ENCODE results near the gene ANKRD10.

- TF ChIP-seq YY1 (IDR thresholded peaks at IDR 0.05; ENCODE audit: insufficient read depth, insufficient read length) (no peak), ZNF274 (IDR thresholded peaks at IDR 0.05; ENCODE audit: low read depth, low read length) (no peak), SUZ12 (IDR thresholded peaks at IDR 0.05; ENCODE audit: extremely low read depth, insufficient read depth, insufficient read length) (no peak)
Measured at GRCh38 chr13:110879482-110879881, 35.4 kb downstream of the ANKRD10 start.

All from NT2/D1 (cell line).